ENCODE measurements around the gene PDE1C.

PDE1C gene

GRCh38 chr7:31986878-31987518 is 83.2 kb downstream of the PDE1C start:
- no peak for DNase-seq

GRCh38 chr7:31982962-31983361 is 87.2 kb downstream of the PDE1C start:
- DNase-seq, result no peak

- no peak for DNase-seq
Measured at GRCh38 chr7:31981874-31982390, 88.3 kb downstream of the PDE1C start.

- no peak for DNase-seq
Measured at GRCh38 chr7:31979690-31980330, 90.4 kb downstream of the PDE1C start.

GRCh38 chr7:31975546-31975945 is 94.7 kb downstream of the PDE1C start:
- no peak for DNase-seq

GRCh38 chr7:31974351-31974750 is 95.9 kb downstream of the PDE1C start:
- no peak for DNase-seq

GRCh38 chr7:31971049-31971667 is 99.0 kb downstream of the PDE1C start:
- DNase-seq, result no peak

GRCh38 chr7:31970501-31970900 is 99.7 kb downstream of the PDE1C start:
- no peak for DNase-seq

- DNase-seq, result no peak
Measured at GRCh38 chr7:31963569-31964175, 106.5 kb downstream of the PDE1C start.

GRCh38 chr7:31962246-31962645 is 108.0 kb downstream of the PDE1C start:
- no peak for DNase-seq

- no peak for DNase-seq
Measured at GRCh38 chr7:31958226-31958625, 112.0 kb downstream of the PDE1C start.

GRCh38 chr7:31957756-31958155 is 112.5 kb downstream of the PDE1C start:
- DNase-seq, result no peak

- no peak for DNase-seq
Measured at GRCh38 chr7:31957090-31957720, 113.0 kb downstream of the PDE1C start.

- DNase-seq, result no peak
Measured at GRCh38 chr7:31955641-31956040, 114.6 kb downstream of the PDE1C start.

- no peak for DNase-seq
Measured at GRCh38 chr7:31955021-31955420, 115.2 kb downstream of the PDE1C start.

- DNase-seq, result no peak
Measured at GRCh38 chr7:31954500-31954899, 115.7 kb downstream of the PDE1C start.

- DNase-seq, result no peak
Measured at GRCh38 chr7:31953432-31953831, 116.8 kb downstream of the PDE1C start.

GRCh38 chr7:31950091-31950755 is 120.0 kb downstream of the PDE1C start:
- DNase-seq, result no peak

GRCh38 chr7:31948029-31948428 is 122.2 kb downstream of the PDE1C start:
- DNase-seq, result no peak

GRCh38 chr7:31940167-31940566 is 130.0 kb downstream of the PDE1C start:
- no peak for DNase-seq

GRCh38 chr7:31939076-31939475 is 131.1 kb downstream of the PDE1C start:
- DNase-seq, result no peak

- DNase-seq, result no peak
Measured at GRCh38 chr7:31938650-31939049, 131.6 kb downstream of the PDE1C start.

GRCh38 chr7:31937982-31938381 is 132.2 kb downstream of the PDE1C start:
- no peak for DNase-seq
